GM12878 (cell line): ENCODE data around the gene ARL15. TPM values are rescaled to one million over a fixed set of nuclear protein-coding genes. Genes with fewer than 3 reads are reported as not detected.

Experiments used
- ATAC-seq: fragments of 200-7000 bp; cut with Tn5 transposase; 3 replicates; pipeline ENCODE4 v1.9.1; 2020; ENCODE audit warnings: mild to moderate bottlenecking, moderate library complexity
- BruUV-seq: library from RNA; stranded (reverse); fragments of 400-500 nt; replicated peaks from 2 replicates; lab custom pipeline; 2021; lab: Mats Ljungman, UMichigan
- CTCF ChIA-PET: fragments of 300-600 bp; sonication (Branson Sonifier 250); formaldehyde crosslinking; extraction: SDS; loops from one replicate; lab custom pipeline; 2021; ENCODE audit warnings: inconsistent platforms; lab: Yijun Ruan, JAX
- POLR2A ChIA-PET: fragments of 350-600 bp; formaldehyde crosslinking; extraction: SDS; loops from one replicate; lab custom pipeline; 2021; ENCODE audit warnings: inconsistent platforms; lab: Charles Lee
- RAD21 ChIA-PET: fragments of 300-600 bp; sonication (Branson Sonifier 250); formaldehyde crosslinking; loops from one replicate; lab custom pipeline; 2023; ENCODE audit warnings: antibody characterized with exemption; ENCODE audit not compliant: unreplicated experiment; lab: Charles Lee
- SMC1A ChIA-PET: fragments of 300-600 bp; sonication (Branson Sonifier 250); formaldehyde crosslinking; loops from one replicate; lab custom pipeline; 2023; ENCODE audit not compliant: unreplicated experiment, uncharacterized antibody; lab: Charles Lee
- DNase-seq: peaks from one replicate; pipeline ENCODE4 v3.0.0-alpha.2; 2011; ENCODE audit warnings: low read depth, low spot score
- FAIRE-seq: peaks from 3 replicates; lab custom pipeline; 2011; peaks lifted over from hg19 to GRCh38; lab: Jason Lieb, UNC
- H2AFZ ChIP-seq: 2 replicates; pipeline ENCODE4 v1.6.0; 2011; ENCODE audit warnings: low read depth, low read length, control low read depth; ENCODE audit not compliant: control insufficient read depth
- H3K27ac ChIP-seq: 2 replicates; pipeline ENCODE4 v1.5.1; 2011; ENCODE audit warnings: control low read depth; ENCODE audit not compliant: control insufficient read depth, insufficient read depth
- H3K27me3 ChIP-seq, 2 experiments: replicated peaks in 1 of 2; 2 replicates each; pipeline versions ENCODE4 v1.6.0 to v1.6.1; 2011; ENCODE audit warnings: low read length in 1 of 2; ENCODE audit not compliant: control insufficient read depth in 2 of 2, insufficient read depth in 2 of 2
- H3K36me3 ChIP-seq, 2 experiments: 2 replicates each; pipeline ENCODE4 v1.5.1; 2011; ENCODE audit warnings: low read length in 1 of 2; ENCODE audit not compliant: control insufficient read depth in 2 of 2, insufficient read depth in 2 of 2
- H3K4me1 ChIP-seq: 2 replicates; pipeline ENCODE4 v1.6.1; 2011; ENCODE audit warnings: mild to moderate bottlenecking, low read length, moderate library complexity, mixed read lengths; ENCODE audit not compliant: control insufficient read depth, insufficient read depth
- H3K4me2 ChIP-seq: 2 replicates; pipeline ENCODE4 v1.6.0; 2011; ENCODE audit warnings: control low read depth; ENCODE audit not compliant: control insufficient read depth, insufficient read depth
- H3K4me3 ChIP-seq: fragments of 200-600 bp; sonication (generic); 2 replicates; pipeline ENCODE4 v1.5.1; 2016
- H3K79me2 ChIP-seq: 2 replicates; pipeline ENCODE4 v1.6.0; 2011; ENCODE audit warnings: low read length; ENCODE audit not compliant: control insufficient read depth, insufficient read depth
- H3K9ac ChIP-seq: 2 replicates; pipeline ENCODE4 v1.8.0; 2011; ENCODE audit warnings: low read length, control low read depth, mixed read lengths; ENCODE audit not compliant: control insufficient read depth, insufficient read depth
- H3K9me3 ChIP-seq: replicated peaks from 3 replicates; pipeline ENCODE4 v1.5.1; 2011; ENCODE audit warnings: mild to moderate bottlenecking, low read length; ENCODE audit not compliant: control insufficient read depth, insufficient read depth
- H4K20me1 ChIP-seq: 2 replicates; pipeline ENCODE4 v1.6.0; 2011; ENCODE audit not compliant: control insufficient read depth, insufficient read depth
- BCL11A ChIP-seq: IDR thresholded peaks from 2 replicates; pipeline ENCODE4 v1.6.1; 2011; ENCODE audit warnings: low read depth, low read length
- BMI1 ChIP-seq: fragments of 450-650 bp; IDR thresholded peaks from 2 replicates; pipeline ENCODE4 v1.6.1; 2016; ENCODE audit warnings: mild to moderate bottlenecking, moderate library complexity, borderline replicate concordance
- CEBPB ChIP-seq, 2 experiments: fragments of 150-350 bp in 1 of 2; IDR thresholded peaks; 2 replicates each; pipeline ENCODE4 v1.6.1; 2012 to 2014; ENCODE audit warnings: low read depth in 2 of 2, low read length in 2 of 2, borderline replicate concordance in 1 of 2, inconsistent platforms in 1 of 2
- CREB1 ChIP-seq: IDR thresholded peaks from 2 replicates; pipeline ENCODE4 v1.6.1; 2012; ENCODE audit warnings: low read depth, mild to moderate bottlenecking, inconsistent platforms
- E2F8 ChIP-seq: fragments of 450-650 bp; IDR thresholded peaks from 2 replicates; pipeline ENCODE4 v1.6.1; 2018; ENCODE audit warnings: mild to moderate bottlenecking, low read depth, moderate library complexity; ENCODE audit not compliant: partially characterized antibody
- EED ChIP-seq: sonication (generic); IDR thresholded peaks from 2 replicates; pipeline ENCODE4 v1.6.1; 2016; ENCODE audit warnings: antibody characterized with exemption, low read depth
- HDAC2 ChIP-seq: fragments of 200-600 bp; sonication (generic); IDR thresholded peaks from 2 replicates; pipeline ENCODE4 v1.6.1; 2017
- MEF2A ChIP-seq: IDR thresholded peaks from 2 replicates; pipeline ENCODE4 v1.6.1; 2011; ENCODE audit warnings: low read depth, mild to moderate bottlenecking, low read length, moderate library complexity; ENCODE audit not compliant: insufficient read depth
- POLR2AphosphoS5 ChIP-seq: IDR thresholded peaks from 2 replicates; pipeline ENCODE4 v1.6.1; 2011; ENCODE audit warnings: mild to moderate bottlenecking, low read length, inconsistent platforms
- RELB ChIP-seq: fragments of 450-650 bp; IDR thresholded peaks from 2 replicates; pipeline ENCODE4 v1.6.1; 2017; ENCODE audit warnings: low read depth, mild to moderate bottlenecking, moderate library complexity
- SIX5 ChIP-seq: IDR thresholded peaks from 2 replicates; pipeline ENCODE4 v1.6.1; 2011; ENCODE audit warnings: mild to moderate bottlenecking, low read depth, low read length, moderate library complexity; ENCODE audit not compliant: severe bottlenecking
- SMC3 ChIP-seq: IDR thresholded peaks from 2 replicates; pipeline ENCODE4 v1.6.1; 2011; ENCODE audit warnings: low read length, improper control_type of control experiment, borderline replicate concordance
- ZBED1 ChIP-seq: IDR thresholded peaks from 2 replicates; pipeline ENCODE4 v1.6.1; 2016; ENCODE audit warnings: borderline replicate concordance
- ZNF217 ChIP-seq: fragments of 450-650 bp; IDR thresholded peaks from 2 replicates; pipeline ENCODE4 v1.6.1; 2017; ENCODE audit warnings: antibody characterized with exemption, mild to moderate bottlenecking
- ZZZ3 ChIP-seq: IDR thresholded peaks from 2 replicates; pipeline ENCODE4 v1.6.1; 2011; ENCODE audit warnings: low read depth; ENCODE audit not compliant: control insufficient read depth, insufficient read length
- WGBS: methylation state at CpG from one replicate; pipeline ENCODE4 v1.1.6; 2016; ENCODE audit warnings: low lambda C conversion rate; ENCODE audit not compliant: insufficient replicate concordance, insufficient coverage; ENCODE audit errors: missing lambda C conversion rate; 5-methylcytosine and 5-hydroxymethylcytosine counted together
- in situ Hi-C: fragments of 300-500 bp; cut with MboI; formaldehyde crosslinking; loops from 9 replicates; pipeline ENCODE4 v1.14.3; 2018; ENCODE audit warnings: mixed read lengths
- intact Hi-C: fragments of 100-400 bp; cut with micrococcal nuclease; formaldehyde crosslinking; loops from one replicate; pipeline ENCODE4 v1.14.2; 2022; ENCODE audit not compliant: unreplicated experiment
- polyA plus RNA-seq, 11 experiments: library from polyadenylated mRNA; depleted of rRNA in 4 of 11; unstranded in 6 of 11; stranded (reverse) in 5 of 11; fragments of >200 nt; fragmentation: Nextera tagmentation in 4 of 11; fragmentation: Illumina TruSeq in 1 of 11; extraction: Ambion mirVana in 4 of 11; extraction: Trizol in 1 of 11; gene quantifications; 1 replicate in 1 of 11; 2 replicates in 10 of 11; pipeline versions ENCODE4 v1.2.1 to v1.2.3, GENCODE V29; 2011 to 2016; ENCODE audit warnings: inconsistent platforms in 2 of 11, missing spikeins in 2 of 11, low read depth in 1 of 11
- total RNA-seq, 4 experiments: library from RNA; depleted of rRNA in 3 of 4; stranded (reverse); fragments of >200 nt in 3 of 4; fragmentation: Illumina TruSeq in 1 of 4; extraction: Trizol in 1 of 4; gene quantifications; 2 replicates each; pipeline versions ENCODE4 v1.2.1 to v1.2.3, GENCODE V29; 2013 to 2021
- TF ChIP-seq, protein P1 (sequence below): IDR thresholded peaks from 2 replicates; pipeline ENCODE4 v1.6.1; 2011; ENCODE audit warnings: low read depth, mild to moderate bottlenecking, low read length, moderate library complexity, borderline replicate concordance; ENCODE audit errors: extremely low read depth
- TF ChIP-seq, protein P2 (sequence below): fragments of 150-350 bp; IDR thresholded peaks from 2 replicates; pipeline ENCODE4 v1.6.1; 2014; ENCODE audit warnings: mild to moderate bottlenecking, low read depth, low read length

The ARL15 gene
- total and polyA plus RNA-seq, 10 of the 15 experiments (the other 5 are each of a cell fraction or from before 2014, with no cell fraction given): 3.6 to 11.0 (median 7.7) TPM

- H3K9me3 ChIP-seq: no peaks in the 10 kb centered on the region
- H3K4me2 ChIP-seq: no peak overlapping the region
- ChIA-PET RAD21 (no interaction called here), SMC1A (no interaction called here), CTCF (no interaction called here), POLR2A (interaction anchor here (0.6 kb wide), 1 partner anchor 22 kb away, joined by 3 read pairs; no protein-coding TSS in a partner anchor)
- H3K27ac ChIP-seq: no peak overlapping the region
- no peaks in the 10 kb centered on the region for H3K27me3 ChIP-seq
- no peaks in the 10 kb centered on the region for H3K79me2 ChIP-seq
- intact Hi-C loops: no loop called here
- TF ChIP-seq HDAC2 (no peak), EED (no peak), SIX5 (no peak), BCL11A (no peak), SMC3 (no peak), E2F8 (no peak), POLR2AphosphoS5 (no peak), MEF2A (no peak), ZZZ3 (no peak), CEBPB (IDR thresholded peaks at IDR 0.05; ENCODE audit: borderline replicate concordance in 1 of 2, low read depth in 2 of 2, low read length in 2 of 2) (no peak), ZBED1 (no peak), ZNF217 (no peak), RELB (no peak), BMI1 (no peak), CREB1 (no peak)
- TF ChIP-seq, protein P1, sequence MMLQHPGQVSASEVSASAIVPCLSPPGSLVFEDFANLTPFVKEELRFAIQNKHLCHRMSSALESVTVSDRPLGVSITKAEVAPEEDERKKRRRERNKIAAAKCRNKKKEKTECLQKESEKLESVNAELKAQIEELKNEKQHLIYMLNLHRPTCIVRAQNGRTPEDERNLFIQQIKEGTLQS: no peak
- TF ChIP-seq, protein P2, sequence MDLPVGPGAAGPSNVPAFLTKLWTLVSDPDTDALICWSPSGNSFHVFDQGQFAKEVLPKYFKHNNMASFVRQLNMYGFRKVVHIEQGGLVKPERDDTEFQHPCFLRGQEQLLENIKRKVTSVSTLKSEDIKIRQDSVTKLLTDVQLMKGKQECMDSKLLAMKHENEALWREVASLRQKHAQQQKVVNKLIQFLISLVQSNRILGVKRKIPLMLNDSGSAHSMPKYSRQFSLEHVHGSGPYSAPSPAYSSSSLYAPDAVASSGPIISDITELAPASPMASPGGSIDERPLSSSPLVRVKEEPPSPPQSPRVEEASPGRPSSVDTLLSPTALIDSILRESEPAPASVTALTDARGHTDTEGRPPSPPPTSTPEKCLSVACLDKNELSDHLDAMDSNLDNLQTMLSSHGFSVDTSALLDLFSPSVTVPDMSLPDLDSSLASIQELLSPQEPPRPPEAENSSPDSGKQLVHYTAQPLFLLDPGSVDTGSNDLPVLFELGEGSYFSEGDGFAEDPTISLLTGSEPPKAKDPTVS: no peak
- H3K9ac ChIP-seq: no peak overlapping the region
- H2AFZ ChIP-seq: no peak overlapping the region
- BruUV-seq: no TSS peak
- H3K36me3 ChIP-seq: no peaks in the 10 kb centered on the region
- no peak overlapping the region for H3K4me3 ChIP-seq
- DNase-seq (no peak), FAIRE-seq (no peak), ATAC-seq (no peak)
- in situ Hi-C loops: no loop called here
- no peaks in the 10 kb centered on the region for H4K20me1 ChIP-seq
- no peaks in the 10 kb centered on the region for H3K4me1 ChIP-seq
- 43% methylated on average over 1 of the region's 1 CpG for WGBS
Measured at GRCh38 chr5:53892224-53892623, 418.1 kb downstream of the ARL15 start.
